Measurements from ENCODE around the gene BCR. TPM values are rescaled to one million over a fixed set of nuclear protein-coding genes. Genes with fewer than 3 reads are reported as not detected.
"Not testable (repeated sequence)": the region's sequence is repeated elsewhere in the genome, so short reads cannot be mapped to it uniquely, and the experiment has no call there.

BCR gene
- total RNA-seq, 1 donor: 28.6 TPM

DNA sequence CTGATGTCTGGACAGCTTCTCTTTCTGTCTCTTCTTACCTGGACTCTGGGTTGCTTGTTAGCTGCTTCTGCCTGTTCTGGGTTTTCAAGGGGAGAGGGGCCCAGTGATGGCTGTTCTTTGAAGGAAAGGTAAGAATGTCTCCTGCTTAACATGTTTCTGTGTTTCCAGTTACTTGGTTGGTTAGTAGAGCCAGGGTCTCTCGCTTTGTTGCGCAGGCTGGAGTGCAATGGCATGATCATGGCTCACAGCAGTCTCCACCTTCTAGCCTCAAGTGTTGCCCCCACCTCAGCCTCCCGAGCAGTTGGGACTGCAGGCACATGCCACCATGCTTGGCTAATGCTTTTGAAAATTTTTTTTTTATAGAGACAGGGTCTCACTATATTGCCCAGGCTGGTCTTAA is 126.6 kb downstream of the BCR start:
- Histone ChIP-seq H2AFZ (ENCODE audit: low read length) (no peak overlapping the region), H3K4me3 (ENCODE audit: insufficient read depth, low read length) (no peak overlapping the region), H3K27me3 (ENCODE audit: insufficient read depth, low read length) (no peaks in the 10 kb centered on the region), H3K9me3 (ENCODE audit: low read depth, low read length) (no peaks in the 10 kb centered on the region), H3K79me2 (ENCODE audit: insufficient read depth, low read length) (no peaks in the 10 kb centered on the region), H4K20me1 (ENCODE audit: insufficient read depth, low read length) (no peaks in the 10 kb centered on the region), H3K4me2 (ENCODE audit: insufficient read depth, low read length) (no peak overlapping the region), H3K36me3 (ENCODE audit: insufficient read depth, low read length) (no peaks in the 10 kb centered on the region), H3K27ac (ENCODE audit: low read depth, low read length) (no peak overlapping the region), H3K4me1 (ENCODE audit: insufficient read depth, low read length) (peaks cover 18% of the 10 kb centered on the region)
- DNase-seq (ENCODE audit: insufficient read length, low spot score, missing footprints): no peak
- TF ChIP-seq, protein P1, sequence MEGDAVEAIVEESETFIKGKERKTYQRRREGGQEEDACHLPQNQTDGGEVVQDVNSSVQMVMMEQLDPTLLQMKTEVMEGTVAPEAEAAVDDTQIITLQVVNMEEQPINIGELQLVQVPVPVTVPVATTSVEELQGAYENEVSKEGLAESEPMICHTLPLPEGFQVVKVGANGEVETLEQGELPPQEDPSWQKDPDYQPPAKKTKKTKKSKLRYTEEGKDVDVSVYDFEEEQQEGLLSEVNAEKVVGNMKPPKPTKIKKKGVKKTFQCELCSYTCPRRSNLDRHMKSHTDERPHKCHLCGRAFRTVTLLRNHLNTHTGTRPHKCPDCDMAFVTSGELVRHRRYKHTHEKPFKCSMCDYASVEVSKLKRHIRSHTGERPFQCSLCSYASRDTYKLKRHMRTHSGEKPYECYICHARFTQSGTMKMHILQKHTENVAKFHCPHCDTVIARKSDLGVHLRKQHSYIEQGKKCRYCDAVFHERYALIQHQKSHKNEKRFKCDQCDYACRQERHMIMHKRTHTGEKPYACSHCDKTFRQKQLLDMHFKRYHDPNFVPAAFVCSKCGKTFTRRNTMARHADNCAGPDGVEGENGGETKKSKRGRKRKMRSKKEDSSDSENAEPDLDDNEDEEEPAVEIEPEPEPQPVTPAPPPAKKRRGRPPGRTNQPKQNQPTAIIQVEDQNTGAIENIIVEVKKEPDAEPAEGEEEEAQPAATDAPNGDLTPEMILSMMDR (IDR thresholded peaks at IDR 0.05; ENCODE audit: extremely low read depth, low read depth, low read length): no peak

DNA sequence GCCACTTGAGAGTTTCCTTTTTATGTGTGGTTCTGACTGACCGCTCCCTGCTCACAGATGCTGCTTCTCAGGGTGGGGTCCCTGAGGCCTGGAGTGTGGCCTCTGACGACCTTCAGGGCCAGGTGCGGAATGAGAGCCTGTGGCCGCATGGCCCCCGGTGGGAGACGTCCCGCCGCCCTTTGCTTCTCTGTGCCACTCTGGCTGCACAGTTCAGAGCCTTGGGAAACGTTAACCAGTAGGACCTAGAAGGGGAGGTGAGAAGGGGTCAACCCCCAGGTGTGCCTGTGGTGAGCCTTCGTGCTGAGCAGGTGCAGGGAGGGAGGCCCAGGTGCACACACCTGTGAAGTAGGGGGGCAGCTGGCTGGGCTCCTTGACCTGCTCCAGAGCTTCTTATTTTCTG is 127.2 kb downstream of the BCR start:
- H3K4me3 ChIP-seq (ENCODE audit: insufficient read depth, low read length); H3K27me3 ChIP-seq (ENCODE audit: insufficient read depth, low read length); H2AFZ ChIP-seq (ENCODE audit: low read length); H3K4me2 ChIP-seq (ENCODE audit: insufficient read depth, low read length); DNase-seq (ENCODE audit: insufficient read length, low spot score, missing footprints); H3K27ac ChIP-seq (ENCODE audit: low read depth, low read length); H3K36me3 ChIP-seq (ENCODE audit: insufficient read depth, low read length); H3K79me2 ChIP-seq (ENCODE audit: insufficient read depth, low read length); H4K20me1 ChIP-seq (ENCODE audit: insufficient read depth, low read length); H3K9me3 ChIP-seq (ENCODE audit: low read depth, low read length): not testable (repeated sequence)
- peaks cover 18% of the 10 kb centered on the region for H3K4me1 ChIP-seq (ENCODE audit: insufficient read depth, low read length)

DNA sequence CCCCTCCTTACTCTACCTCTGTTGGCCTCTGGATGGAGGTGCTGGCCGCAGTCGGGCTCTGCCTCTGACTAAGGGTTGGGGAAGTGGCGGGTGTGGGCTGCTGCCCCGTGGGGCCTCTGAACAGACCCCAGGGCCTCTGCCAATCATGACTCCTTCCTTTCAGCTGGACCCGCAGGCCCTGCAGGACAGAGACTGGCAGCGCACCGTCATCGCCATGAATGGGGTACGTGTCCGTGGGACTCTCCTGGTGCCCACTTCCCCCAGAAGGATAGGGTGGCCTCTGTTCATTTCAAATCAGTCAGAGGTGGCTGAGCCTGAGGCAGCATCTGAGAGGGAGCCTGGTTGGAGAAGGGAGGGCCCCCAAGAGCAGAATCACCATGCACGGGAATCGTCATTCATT is 129.0 kb downstream of the BCR start:
- not testable (repeated sequence) for H3K4me3 ChIP-seq (ENCODE audit: insufficient read depth, low read length); H3K27ac ChIP-seq (ENCODE audit: low read depth, low read length); H3K9me3 ChIP-seq (ENCODE audit: low read depth, low read length); H3K27me3 ChIP-seq (ENCODE audit: insufficient read depth, low read length); H3K79me2 ChIP-seq (ENCODE audit: insufficient read depth, low read length); H2AFZ ChIP-seq (ENCODE audit: low read length); H4K20me1 ChIP-seq (ENCODE audit: insufficient read depth, low read length); DNase-seq (ENCODE audit: insufficient read length, low spot score, missing footprints); H3K4me2 ChIP-seq (ENCODE audit: insufficient read depth, low read length); H3K36me3 ChIP-seq (ENCODE audit: insufficient read depth, low read length)
- peaks cover 18% of the 10 kb centered on the region for H3K4me1 ChIP-seq (ENCODE audit: insufficient read depth, low read length)

DNA sequence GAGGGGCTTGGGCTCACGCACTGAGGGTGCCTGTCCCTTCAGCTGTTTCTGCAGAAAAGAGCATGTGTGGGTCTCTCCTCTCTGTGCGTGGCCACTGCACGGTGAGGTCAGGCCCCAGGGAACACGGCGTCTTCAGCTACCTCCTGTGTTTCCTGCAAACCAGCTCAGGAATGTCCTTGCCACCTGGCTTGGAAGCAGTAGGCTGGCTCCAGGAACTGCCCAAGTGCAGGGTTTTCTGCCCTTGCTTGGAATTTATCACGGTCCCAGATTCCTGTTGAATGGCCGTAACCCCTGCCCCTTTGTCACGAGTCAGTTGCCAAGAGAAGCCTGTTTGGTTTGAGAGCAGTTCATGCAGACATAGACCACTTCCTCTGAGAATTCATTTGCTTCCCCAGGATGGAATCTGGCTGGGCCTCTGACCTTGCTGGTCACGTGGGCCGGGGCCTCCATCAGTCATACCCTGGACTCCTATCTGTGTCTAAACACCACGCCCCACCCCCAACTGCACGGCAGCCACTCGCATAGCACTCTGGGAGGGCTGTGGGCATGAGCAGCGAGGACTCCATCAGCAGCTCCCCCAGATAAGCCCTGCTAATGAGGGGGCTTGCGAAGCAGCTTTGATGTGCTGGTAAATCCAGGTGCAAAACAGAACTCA is 130.3 kb downstream of the BCR start:
- not testable (repeated sequence) for DNase-seq (ENCODE audit: insufficient read length, low spot score, missing footprints); H2AFZ ChIP-seq (ENCODE audit: low read length); H3K4me2 ChIP-seq (ENCODE audit: insufficient read depth, low read length); H3K4me3 ChIP-seq (ENCODE audit: insufficient read depth, low read length); H4K20me1 ChIP-seq (ENCODE audit: insufficient read depth, low read length); H3K27ac ChIP-seq (ENCODE audit: low read depth, low read length); H3K36me3 ChIP-seq (ENCODE audit: insufficient read depth, low read length); H3K27me3 ChIP-seq (ENCODE audit: insufficient read depth, low read length); H3K9me3 ChIP-seq (ENCODE audit: low read depth, low read length); H3K79me2 ChIP-seq (ENCODE audit: insufficient read depth, low read length)
- H3K4me1 ChIP-seq (ENCODE audit: insufficient read depth, low read length): peaks cover 10% of the 10 kb centered on the region

DNA sequence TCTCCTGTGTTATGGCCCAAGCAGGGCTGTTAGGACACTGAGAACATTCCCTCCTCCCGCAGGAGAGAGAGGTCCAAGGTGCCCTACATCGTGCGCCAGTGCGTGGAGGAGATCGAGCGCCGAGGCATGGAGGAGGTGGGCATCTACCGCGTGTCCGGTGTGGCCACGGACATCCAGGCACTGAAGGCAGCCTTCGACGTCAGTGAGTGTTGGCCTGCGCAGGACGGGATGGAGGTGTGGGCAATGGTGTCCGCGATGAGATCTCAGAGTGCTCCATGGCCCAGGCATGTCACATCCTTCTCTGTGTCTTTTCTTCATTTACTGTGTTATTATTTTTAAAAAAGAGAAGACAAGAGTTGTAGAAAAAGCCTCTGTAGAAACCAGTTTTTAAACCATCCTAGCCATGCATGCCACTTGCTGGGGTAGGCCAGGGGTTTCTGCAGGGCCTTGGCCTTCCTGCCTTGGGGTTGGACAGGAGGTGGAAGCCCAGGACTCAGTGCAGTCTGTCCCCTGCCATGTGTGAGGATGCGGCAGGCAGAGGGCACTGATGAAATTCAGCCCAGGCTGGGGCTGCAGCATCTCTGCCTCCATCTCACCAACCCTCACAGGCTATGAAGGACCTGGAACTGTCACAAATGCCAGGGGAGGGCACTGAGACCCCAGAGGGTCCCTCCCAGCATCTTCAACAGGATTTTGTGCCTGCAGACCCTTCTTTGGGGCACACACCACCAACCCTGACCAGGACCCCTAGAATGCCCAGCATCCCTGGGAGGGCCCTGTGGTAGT is 131.5 kb downstream of the BCR start:
- H3K79me2 ChIP-seq (ENCODE audit: insufficient read depth, low read length); H3K4me1 ChIP-seq (ENCODE audit: insufficient read depth, low read length); H3K4me3 ChIP-seq (ENCODE audit: insufficient read depth, low read length): not testable (repeated sequence)

More for the DNA sequence above, 131.5 kb downstream of the BCR start:
- H3K27me3 ChIP-seq (ENCODE audit: insufficient read depth, low read length); H3K36me3 ChIP-seq (ENCODE audit: insufficient read depth, low read length); H4K20me1 ChIP-seq (ENCODE audit: insufficient read depth, low read length); H3K9me3 ChIP-seq (ENCODE audit: low read depth, low read length); H3K4me2 ChIP-seq (ENCODE audit: insufficient read depth, low read length); H3K27ac ChIP-seq (ENCODE audit: low read depth, low read length); H2AFZ ChIP-seq (ENCODE audit: low read length); DNase-seq (ENCODE audit: insufficient read length, low spot score, missing footprints): not testable (repeated sequence)

All from osteoblast (primary cell).